Fibroblast of skin of back (primary cell): ENCODE results near the gene PFKFB2.

Source experiments
- DNase-seq: peaks from one replicate; pipeline ENCODE4 v3.0.0-alpha.2; 2013

Gene PFKFB2

DNA sequence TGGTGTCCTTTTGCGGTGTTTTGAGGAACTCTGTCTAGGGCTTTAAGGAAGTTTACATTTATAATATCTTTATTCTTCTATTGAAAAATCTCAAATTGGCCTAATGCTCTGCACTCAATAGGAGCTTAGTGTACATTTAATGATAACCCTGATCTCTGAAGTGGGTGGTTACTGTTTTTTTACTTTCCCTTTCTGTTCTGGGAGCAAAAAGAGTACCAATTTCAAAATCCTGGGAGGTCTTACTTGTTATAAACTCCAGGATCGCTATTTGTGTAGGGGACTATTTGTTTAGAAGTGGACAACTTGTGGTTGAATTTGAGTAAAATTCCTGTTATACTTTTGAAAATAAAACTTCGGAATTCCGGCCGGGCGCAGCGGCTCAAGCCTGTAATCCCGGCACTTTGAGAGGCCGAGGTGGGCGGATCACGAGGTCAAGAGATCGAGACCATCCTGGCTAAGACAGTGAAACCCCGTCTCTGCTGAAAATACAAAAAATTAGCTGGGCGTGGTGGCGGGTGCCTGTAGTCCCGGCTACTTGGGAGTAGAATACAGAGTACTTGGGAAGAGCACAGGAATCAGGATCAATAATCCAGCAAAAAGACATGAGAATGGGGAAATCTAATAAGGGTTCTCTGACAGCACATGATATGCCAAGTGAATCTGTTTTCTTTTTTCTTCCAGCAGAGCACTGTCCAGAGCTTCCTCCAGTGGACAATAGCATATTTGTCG is 36.7 kb downstream of the PFKFB2 start:
- DNase-seq = no peak

- DNase-seq = no peak
Measured at GRCh38 chr1:207091200-207091908, 38.3 kb downstream of the PFKFB2 start.

- DNase-seq = no peak
Measured at GRCh38 chr1:207093944-207094343, 40.9 kb downstream of the PFKFB2 start.

DNA sequence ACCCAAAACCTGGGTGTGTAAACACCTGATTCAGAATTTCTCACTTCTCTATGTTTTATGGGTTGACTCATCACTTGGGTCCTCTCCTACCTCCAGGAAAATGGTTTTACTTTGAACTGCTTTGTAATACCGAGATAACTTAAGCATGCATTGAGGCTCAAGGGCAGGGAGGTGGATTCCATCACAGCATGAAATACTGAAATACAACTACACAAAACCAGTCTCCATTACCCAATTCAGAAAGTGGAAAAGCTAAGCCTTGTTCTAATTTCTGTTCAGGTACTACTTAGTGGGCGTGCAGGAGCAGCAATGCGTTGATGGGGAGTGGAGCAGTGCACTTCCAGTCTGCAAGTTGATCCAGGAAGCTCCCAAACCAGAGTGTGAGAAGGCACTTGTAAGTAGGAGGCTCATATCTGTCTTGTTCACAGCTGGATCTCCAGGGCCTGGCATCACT is 44.8 kb downstream of the PFKFB2 start:
- DNase-seq = no peak

DNA sequence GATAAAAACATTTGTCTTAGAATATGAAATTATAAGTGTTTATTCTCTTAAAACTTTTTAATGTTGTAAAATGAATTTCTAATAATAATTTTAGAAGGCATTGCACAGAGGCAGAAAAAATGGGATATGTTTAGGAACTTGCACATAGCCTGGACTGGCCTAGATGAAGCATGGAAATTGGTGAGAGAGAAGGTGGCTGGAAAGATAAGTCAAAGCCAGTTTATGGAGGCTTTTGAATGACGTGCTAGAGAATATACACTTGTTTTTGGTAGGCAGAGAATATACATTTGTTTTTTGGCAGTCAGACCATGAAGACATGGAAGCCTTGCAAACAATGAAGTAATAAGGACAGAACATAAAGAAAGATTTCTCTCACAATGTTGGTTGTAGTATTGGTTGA is 48.6 kb downstream of the PFKFB2 start:
- no peak for DNase-seq

- DNase-seq = no peak
Measured at GRCh38 chr1:207102146-207102545, 49.1 kb downstream of the PFKFB2 start.

DNA sequence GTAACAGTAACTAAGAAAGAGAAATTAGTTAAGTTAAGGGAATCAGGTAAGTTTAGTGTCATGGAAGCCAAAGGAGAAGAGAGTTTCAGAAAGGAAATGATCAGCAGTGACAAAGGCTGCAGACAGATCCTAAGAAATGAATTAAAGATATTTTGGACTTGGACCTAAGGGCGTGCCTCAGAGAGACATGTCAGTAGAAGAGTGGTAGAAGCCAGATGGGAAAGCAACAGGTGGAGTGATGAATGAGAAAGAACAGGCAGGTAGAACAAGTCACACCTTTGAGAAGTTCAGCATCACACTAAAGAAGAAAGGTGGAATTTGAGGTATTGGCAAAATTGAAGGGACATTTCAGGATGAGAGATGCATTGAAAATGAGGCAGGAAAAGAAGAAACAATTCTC is 49.6 kb downstream of the PFKFB2 start:
- no peak for DNase-seq

DNA sequence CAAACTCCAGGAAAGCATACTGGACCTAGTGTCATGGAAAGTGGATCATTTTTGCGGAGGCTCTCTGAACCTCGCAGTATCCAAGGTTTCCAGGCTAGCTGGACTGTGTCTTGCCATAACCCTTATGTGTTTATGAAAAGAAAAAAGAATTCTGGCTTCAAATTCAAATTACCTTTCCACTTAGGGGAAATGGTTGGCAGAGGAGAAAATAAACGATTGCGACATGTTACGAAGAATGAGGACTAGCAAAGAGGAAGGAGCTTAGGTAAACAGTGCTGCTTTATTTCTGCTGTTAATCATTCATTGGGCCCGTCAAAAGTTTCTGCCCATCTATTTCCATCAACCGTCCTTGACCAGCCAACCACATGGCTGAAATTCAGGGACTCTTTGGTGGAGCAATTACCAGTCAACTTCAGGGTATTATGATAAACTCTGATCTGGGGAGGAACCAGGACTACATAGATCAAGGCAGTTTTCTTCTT is 50.9 kb downstream of the PFKFB2 start, which contains the start of gene C4BPA:
TSS of gene C4BPA (plus strand) at position 342 of the 482 bp plus-strand sequence. CDS start 8,793 bp downstream, outside the sequence.
- no peak for DNase-seq

- DNase-seq = no peak
Measured at GRCh38 chr1:207109004-207109403, 55.9 kb downstream of the PFKFB2 start.

GRCh38 chr1:207112616-207113296 is 59.7 kb downstream of the PFKFB2 start:
- no peak for DNase-seq

GRCh38 chr1:207115269-207115668 is 62.2 kb downstream of the PFKFB2 start:
- DNase-seq = no peak

DNA sequence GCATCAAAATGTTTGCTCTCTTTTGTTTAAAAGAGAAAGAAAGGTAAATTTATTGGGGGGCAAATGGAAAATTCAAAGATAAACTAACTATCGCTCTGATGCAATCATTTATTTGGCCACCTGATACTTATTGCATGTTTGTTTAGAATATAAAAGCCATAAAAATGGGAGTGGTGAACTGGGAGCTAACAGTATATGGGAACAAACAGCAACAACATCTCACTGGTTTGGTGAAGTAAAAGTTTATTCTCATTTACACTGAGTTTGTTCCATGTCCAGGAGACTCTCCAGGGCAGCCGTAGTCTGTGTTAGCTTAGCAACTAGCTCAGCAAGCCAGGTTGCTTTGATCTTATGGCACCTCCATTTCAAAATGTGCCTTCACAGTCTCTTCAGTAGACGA is 71.3 kb downstream of the PFKFB2 start:
- DNase-seq = no peak

GRCh38 chr1:207128336-207128921 is 75.4 kb downstream of the PFKFB2 start:
- DNase-seq = no peak

GRCh38 chr1:207129053-207129452 is 76.0 kb downstream of the PFKFB2 start:
- no peak for DNase-seq
